IMR-90 (cell line): ENCODE data around the gene PLXNA4. TPM values are rescaled to one million over a fixed set of nuclear protein-coding genes. Genes with fewer than 3 reads are reported as not detected.

Experiments used
- ATAC-seq: fragments of 200-7000 bp; cut with Tn5 transposase; 2 replicates; pipeline ENCODE4 v1.9.1; 2020; ENCODE audit warnings: low read depth, mild to moderate bottlenecking, moderate library complexity
- BruUV-seq: library from RNA; stranded (reverse); fragments of 400-500 nt; replicated peaks from 2 replicates; lab custom pipeline; 2021; lab: Mats Ljungman, UMichigan
- CTCF ChIA-PET: fragments of 300-600 bp; formaldehyde crosslinking; extraction: SDS; loops from one replicate; lab custom pipeline; 2021; ENCODE audit warnings: antibody characterized with exemption; lab: Yijun Ruan, JAX
- POLR2A ChIA-PET: fragments of 300-600 bp; sonication (Branson Sonifier 250); formaldehyde crosslinking; loops from one replicate; lab custom pipeline; 2022; ENCODE audit warnings: antibody characterized with exemption; ENCODE audit not compliant: unreplicated experiment; lab: Charles Lee
- DNase-seq: peaks from one replicate; pipeline ENCODE4 v3.0.0; 2013
- H2AFZ ChIP-seq: replicated peaks from 2 replicates; pipeline ENCODE3; 2013; ENCODE audit warnings: low read length, mild to moderate bottlenecking; ENCODE audit not compliant: poor library complexity
- H2AK5ac ChIP-seq: 2 replicates; pipeline ENCODE4 v1.6.1; 2013; ENCODE audit warnings: low read depth, low read length, inconsistent platforms
- H2AK9ac ChIP-seq: replicated peaks from 2 replicates; pipeline ENCODE3; 2013; ENCODE audit warnings: mild to moderate bottlenecking, low read depth, low read length, moderate library complexity; ENCODE audit not compliant: poor library complexity
- H2BK120ac ChIP-seq: 2 replicates; pipeline ENCODE4 v1.6.1; 2013; ENCODE audit warnings: low read depth, low read length, inconsistent platforms
- H2BK15ac ChIP-seq: 3 replicates; pipeline ENCODE4 v1.6.1; 2013; ENCODE audit warnings: low read depth, low read length, inconsistent platforms
- H2BK20ac ChIP-seq: 2 replicates; pipeline ENCODE4 v1.6.1; 2013; ENCODE audit warnings: low read depth, mild to moderate bottlenecking, inconsistent platforms, low read length, moderate library complexity
- H2BK5ac ChIP-seq: 2 replicates; pipeline ENCODE4 v1.6.1; 2013; ENCODE audit warnings: mild to moderate bottlenecking, low read depth, low read length, inconsistent platforms; ENCODE audit not compliant: poor library complexity, severe bottlenecking
- H3K14ac ChIP-seq: replicated peaks from 2 replicates; pipeline ENCODE4 v1.6.1; 2013; ENCODE audit warnings: low read depth, low read length, inconsistent platforms
- H3K18ac ChIP-seq: 2 replicates; pipeline ENCODE4 v1.6.1; 2013; ENCODE audit warnings: low read depth, low read length, control low read depth
- H3K23ac ChIP-seq: 2 replicates; pipeline ENCODE4 v1.6.1; 2013; ENCODE audit warnings: low read depth, low read length, inconsistent platforms
- H3K27ac ChIP-seq: 2 replicates; pipeline ENCODE4 v1.5.1; 2013; ENCODE audit warnings: mild to moderate bottlenecking, control low read depth, low read length; ENCODE audit not compliant: insufficient read depth
- H3K27me3 ChIP-seq: 2 replicates; pipeline ENCODE4 v1.6.1; 2013; ENCODE audit warnings: low read length; ENCODE audit not compliant: control insufficient read depth, insufficient read depth
- H3K36me3 ChIP-seq: 2 replicates; pipeline ENCODE4 v1.6.1; 2013; ENCODE audit warnings: low read length, mixed read lengths; ENCODE audit not compliant: control insufficient read depth, insufficient read depth
- H3K4ac ChIP-seq: 2 replicates; pipeline ENCODE4 v1.6.1; 2013; ENCODE audit warnings: low read depth, low read length, inconsistent platforms
- H3K4me1 ChIP-seq: 2 replicates; pipeline ENCODE4 v1.6.1; 2013; ENCODE audit warnings: low read length, mixed read lengths; ENCODE audit not compliant: control insufficient read depth, insufficient read depth
- H3K4me2 ChIP-seq: 2 replicates; pipeline ENCODE4 v1.6.1; 2013; ENCODE audit warnings: low read depth, mild to moderate bottlenecking, control low read depth, low read length, moderate library complexity
- H3K4me3 ChIP-seq: 2 replicates; pipeline ENCODE4 v1.5.1; 2013; ENCODE audit warnings: low read depth, mild to moderate bottlenecking, control low read depth, low read length, moderate library complexity; ENCODE audit not compliant: insufficient read depth
- H3K56ac ChIP-seq: 2 replicates; pipeline ENCODE4 v1.6.1; 2013; ENCODE audit warnings: low read length, inconsistent platforms; ENCODE audit not compliant: insufficient read depth; ENCODE audit errors: extremely low read depth
- H3K79me1 ChIP-seq, 2 experiments: 2 replicates each; pipeline ENCODE4 v1.6.1; 2013; ENCODE audit warnings: low read length in 2 of 2, inconsistent platforms in 1 of 2, low read depth in 1 of 2
- H3K9ac ChIP-seq: 2 replicates; pipeline ENCODE4 v1.6.1; 2013; ENCODE audit warnings: low read depth, low read length, control low read depth
- H3K9me1 ChIP-seq: 2 replicates; pipeline ENCODE4 v1.6.1; 2013; ENCODE audit warnings: low read length, inconsistent platforms; ENCODE audit not compliant: insufficient read depth
- H3K9me3 ChIP-seq: 2 replicates; pipeline ENCODE4 v1.6.1; 2013; ENCODE audit warnings: low read length; ENCODE audit not compliant: control insufficient read depth, insufficient read depth
- H4K20me1 ChIP-seq: 2 replicates; pipeline ENCODE4 v1.6.1; 2013; ENCODE audit warnings: low read length, inconsistent platforms; ENCODE audit not compliant: insufficient read depth
- H4K5ac ChIP-seq: 2 replicates; pipeline ENCODE4 v1.6.1; 2013; ENCODE audit warnings: mild to moderate bottlenecking, low read depth, low read length, control low read depth
- H4K8ac ChIP-seq, 2 experiments: 2 replicates each; pipeline ENCODE4 v1.6.1; 2013; ENCODE audit warnings: low read depth in 2 of 2, low read length in 2 of 2, control low read depth in 1 of 2, inconsistent platforms in 1 of 2
- H4K91ac ChIP-seq: 2 replicates; pipeline ENCODE4 v1.6.1; 2013; ENCODE audit warnings: low read depth, low read length, inconsistent platforms; ENCODE audit not compliant: insufficient read depth
- CHD1 ChIP-seq: IDR thresholded peaks from 2 replicates; pipeline ENCODE4 v1.6.1; 2012; ENCODE audit warnings: low read depth, low read length, improper control_type of control experiment
- FOS ChIP-seq: fragments of 150-350 bp; IDR thresholded peaks from 2 replicates; pipeline ENCODE4 v1.6.1; 2016; ENCODE audit warnings: low read depth, low read length
- NFE2L2 ChIP-seq: fragments of 150-350 bp; IDR thresholded peaks from 2 replicates; pipeline ENCODE4 v1.6.1; 2016; ENCODE audit warnings: low read depth, mild to moderate bottlenecking, low read length
- RAD21 ChIP-seq: IDR thresholded peaks from 2 replicates; pipeline ENCODE4 v1.6.1; 2012; ENCODE audit warnings: low read length, improper control_type of control experiment
- RCOR1 ChIP-seq: IDR thresholded peaks from 2 replicates; pipeline ENCODE4 v1.6.1; 2012; ENCODE audit warnings: mild to moderate bottlenecking, low read length, improper control_type of control experiment; ENCODE audit not compliant: insufficient replicate concordance
- WGBS, 2 experiments: methylation state at CpG; one replicate each; pipeline versions ENCODE4 v1.1.5 to v1.1.7; 2013; ENCODE audit warnings: missing lambda C conversion rate in 2 of 2; ENCODE audit not compliant: insufficient read length in 1 of 2; ENCODE audit errors: extremely low coverage in 2 of 2; 5-methylcytosine and 5-hydroxymethylcytosine counted together
- dilution Hi-C: fragments of 300-500 bp; cut with HindIII; formaldehyde crosslinking; loops from one replicate; pipeline ENCODE4 v1.14.3; 2018; ENCODE audit warnings: low sequenced_read_pairs; ENCODE audit not compliant: unreplicated experiment
- in situ Hi-C: fragments of 300-500 bp; cut with MboI; formaldehyde crosslinking; loops from 3 replicates; pipeline ENCODE4 v1.14.3; 2019; ENCODE audit warnings: low sequenced_read_pairs, inconsistent platforms, mixed read lengths
- intact Hi-C: fragments of 100-400 bp; cut with micrococcal nuclease; formaldehyde crosslinking; loops from 2 replicates; pipeline ENCODE4 v1.10.0; 2022
- polyA plus RNA-seq, 3 experiments: library from polyadenylated mRNA; depleted of rRNA; stranded (reverse); fragments of >200 nt; gene quantifications; 2 replicates each; pipeline ENCODE4 v1.2.3, GENCODE V29; 2012; ENCODE audit warnings: low replicate concordance in 1 of 3
- total RNA-seq: library from RNA; depleted of rRNA; stranded (reverse); fragments of >200 nt; gene quantifications from 2 replicates; pipeline ENCODE4 v1.2.3, GENCODE V29; 2012
- TF ChIP-seq, protein P1 (sequence below): fragments of 150-350 bp; IDR thresholded peaks from 2 replicates; pipeline ENCODE4 v1.6.1; 2016; ENCODE audit warnings: low read depth, mild to moderate bottlenecking, low read length, moderate library complexity, borderline replicate concordance

Gene PLXNA4
- total and polyA plus RNA-seq, 2 of the 4 experiments (the other 2 are of a cell fraction): under 0.01 TPM

DNA sequence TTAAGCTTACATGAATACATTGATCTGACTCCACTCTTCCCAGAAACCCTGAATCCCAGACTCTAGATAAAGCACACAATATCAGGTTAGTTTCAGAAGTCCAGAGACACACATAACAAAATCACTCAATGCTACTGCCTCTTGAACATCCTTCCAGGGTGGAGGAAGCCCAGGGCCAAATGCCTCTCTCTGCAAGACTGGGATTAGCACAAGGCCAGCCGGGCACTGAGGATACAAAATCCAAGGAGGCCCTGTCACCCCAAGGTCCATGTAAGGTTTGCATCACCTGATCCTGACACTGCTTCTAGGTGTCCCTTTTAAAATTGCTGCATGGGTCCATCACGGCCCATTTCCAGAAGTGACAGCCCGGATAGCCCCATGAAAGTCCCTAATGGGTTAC lies 2.6 kb upstream of the PLXNA4 start:
- Histone ChIP-seq H3K4me1 (0 out of 2 replicates have a peak, but pooled peaks cover 2% of the 10 kb centered on the region), H2AK9ac (no peak overlapping the region), H2BK15ac (no peak overlapping the region), H3K79me1 (no peaks in the 10 kb centered on the region), H2BK5ac (no peak overlapping the region), H3K23ac (no peak overlapping the region), H3K14ac (no peak overlapping the region), H4K20me1 (no peaks in the 10 kb centered on the region; the same call in 1 of the 2 replicates), H3K27ac (no peak overlapping the region), H3K9me3 (no peaks in the 10 kb centered on the region), H3K4me2 (no peak overlapping the region), H3K56ac (no peak overlapping the region), H4K8ac (no peak overlapping the region), H3K4ac (no peak overlapping the region), H4K5ac (no peak overlapping the region), H4K91ac (no peak overlapping the region), H2BK120ac (no peak overlapping the region), H3K4me3 (no peak overlapping the region), H3K18ac (no peak overlapping the region), H2BK20ac (no peak overlapping the region), H2AFZ (no peak overlapping the region), H3K27me3 (peaks cover 43% of the 10 kb centered on the region), H3K9me1 (no peaks in the 10 kb centered on the region), H3K36me3 (no peaks in the 10 kb centered on the region), H3K9ac (no peak overlapping the region), H2AK5ac (no peak overlapping the region)
- TF ChIP-seq CHD1 (no peak), NFE2L2 (no peak), FOS (no peak), RAD21 (no peak), RCOR1 (no peak)
- TF ChIP-seq, protein P1, sequence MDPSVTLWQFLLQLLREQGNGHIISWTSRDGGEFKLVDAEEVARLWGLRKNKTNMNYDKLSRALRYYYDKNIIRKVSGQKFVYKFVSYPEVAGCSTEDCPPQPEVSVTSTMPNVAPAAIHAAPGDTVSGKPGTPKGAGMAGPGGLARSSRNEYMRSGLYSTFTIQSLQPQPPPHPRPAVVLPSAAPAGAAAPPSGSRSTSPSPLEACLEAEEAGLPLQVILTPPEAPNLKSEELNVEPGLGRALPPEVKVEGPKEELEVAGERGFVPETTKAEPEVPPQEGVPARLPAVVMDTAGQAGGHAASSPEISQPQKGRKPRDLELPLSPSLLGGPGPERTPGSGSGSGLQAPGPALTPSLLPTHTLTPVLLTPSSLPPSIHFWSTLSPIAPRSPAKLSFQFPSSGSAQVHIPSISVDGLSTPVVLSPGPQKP: no peak
- in situ Hi-C loops: loop anchor here (10.0 to 25.0 kb wide), 2 partner anchors 254 to 617 kb away; no protein-coding TSS in a partner anchor
- BruUV-seq: no TSS peak
- DNase-seq: no peak
- no CpG with 5 or more reads among the region's 3 CpGs for WGBS, 2 experiments
- dilution Hi-C loops: no loop called here
- ChIA-PET POLR2A (no interaction called here), CTCF (no interaction called here)
- intact Hi-C loops: no loop called here
- ATAC-seq: no peak
